ENCODE measurements around the gene ANTKMT.

- TF ChIP-seq EZH2 (IDR thresholded peaks at IDR 0.05) = no peak
- TF ChIP-seq FOXP2 (optimal IDR thresholded peaks at IDR 0.05; ENCODE audit: control extremely low read depth, extremely low read length, insufficient read depth) = no peak
- TF ChIP-seq POLR2AphosphoS5 (IDR thresholded peaks at IDR 0.05; ENCODE audit: borderline replicate concordance, low read depth, low read length) = no peak
Measured at GRCh38 chr16:723695-724094, 2.7 kb downstream of the ANTKMT start.
